NCI-H510A (cell line): ENCODE results near the gene TOR2A.
A peak's percentile ranks its signal among the peaks of the same experiment; 100 is the strongest.

Experiments
- DNase-seq: peaks from one replicate; lab custom pipeline; 2025; lab: John Stamatoyannopoulos, UW

TOR2A gene

GRCh38 chr9:127720031-127720864, 14.8 kb downstream of the TOR2A start:
- DNase-seq, result no peak

- DNase-seq, result no peak
Measured at GRCh38 chr9:127717766-127718165, 17.3 kb downstream of the TOR2A start.

GRCh38 chr9:127716412-127716811, 18.7 kb downstream of the TOR2A start:
- no peak for DNase-seq

GRCh38 chr9:127715470-127716337, 19.4 kb downstream of the TOR2A start, which contains the start of the genes PTRH1 and TTC16:
PTRH1 (minus strand) TSS chr9:127715663; CDS start chr9:127715639, 24 bp downstream.
TTC16 (plus strand) TSS chr9:127716079; CDS start chr9:127716146, 67 bp downstream.
- peak; percentile 91 for DNase-seq

GRCh38 chr9:127714951-127715469, 20.1 kb downstream of the TOR2A start:
- DNase-seq, result no peak

GRCh38 chr9:127714020-127714750, 20.9 kb downstream of the TOR2A start:
- DNase-seq, result no peak

GRCh38 chr9:127712867-127713266, 22.2 kb downstream of the TOR2A start:
- no peak for DNase-seq

- no peak for DNase-seq
Measured at GRCh38 chr9:127712371-127712770, 22.7 kb downstream of the TOR2A start.

GRCh38 chr9:127711831-127712274, 23.2 kb downstream of the TOR2A start:
- peak; percentile 78 for DNase-seq

- DNase-seq, result no peak
Measured at GRCh38 chr9:127711226-127711701, 23.8 kb downstream of the TOR2A start.

GRCh38 chr9:127710204-127710783, 24.8 kb downstream of the TOR2A start:
- no peak for DNase-seq

GRCh38 chr9:127708952-127709587, 26.0 kb downstream of the TOR2A start:
- no peak for DNase-seq

- no peak for DNase-seq
Measured at GRCh38 chr9:127707766-127708165, 27.3 kb downstream of the TOR2A start.

- DNase-seq, result peak; percentile 41
Measured at GRCh38 chr9:127706836-127707241, 28.3 kb downstream of the TOR2A start, which contains the start of gene CFAP157. CFAP157 (plus strand) TSS chr9:127706988; CDS start chr9:127707032, 44 bp downstream.

- DNase-seq, result no peak
Measured at GRCh38 chr9:127705577-127706379, 29.3 kb downstream of the TOR2A start.

GRCh38 chr9:127703289-127703946, 31.7 kb downstream of the TOR2A start:
- DNase-seq, result no peak

- no peak for DNase-seq
Measured at GRCh38 chr9:127700594-127701255, 34.4 kb downstream of the TOR2A start.

- no peak for DNase-seq
Measured at GRCh38 chr9:127700140-127700539, 35.0 kb downstream of the TOR2A start.
